CD4-positive, alpha-beta T cell (primary cell): Measurements from ENCODE around the gene CNTLN. TPM values are rescaled to one million over a fixed set of nuclear protein-coding genes. Genes with fewer than 3 reads are reported as not detected.
A peak's percentile ranks its signal among the peaks of the same experiment; 100 is the strongest.

Source experiments
- ATAC-seq: fragments of 200-7000 bp; cut with Tn5 transposase; one replicate; pipeline ENCODE4 v1.10.0; 2022; ENCODE audit warnings: mild to moderate bottlenecking; ENCODE audit not compliant: poor library complexity
- CTCF ChIA-PET: fragments of 350-600 bp; sonication (Branson Sonifier 250); formaldehyde crosslinking; loops from one replicate; lab custom pipeline; 2021; ENCODE audit warnings: antibody characterized with exemption, inconsistent platforms; lab: Charles Lee
- POLR2A ChIA-PET: fragments of 350-600 bp; sonication (Branson Sonifier 250); formaldehyde crosslinking; loops from one replicate; lab custom pipeline; 2021; ENCODE audit warnings: antibody characterized with exemption, inconsistent platforms; lab: Charles Lee
- DNase-seq, 14 experiments: peaks; one replicate each; pipeline ENCODE4 v3.0.0-alpha.2; 2013 to 2020; ENCODE audit warnings: mixed read lengths in 2 of 14
- H3K27ac ChIP-seq, 2 donors: one replicate each; pipeline versions ENCODE4 v1.5.1 to v1.7.0; 2013; ENCODE audit warnings: low read length in 2 of 2, low read depth in 1 of 2, mild to moderate bottlenecking in 1 of 2
- H3K27me3 ChIP-seq, 2 experiments: 1 replicate in 1 of 2; 2 replicates in 1 of 2; pipeline versions ENCODE4 v1.6.1 to v1.7.0; 2013; ENCODE audit warnings: low read length in 2 of 2, control low read depth in 1 of 2, mild to moderate bottlenecking in 1 of 2, moderate library complexity in 1 of 2; ENCODE audit not compliant: insufficient read depth in 2 of 2, control insufficient read depth in 1 of 2
- H3K36me3 ChIP-seq: one replicate; pipeline ENCODE4 v1.6.1; 2013; ENCODE audit warnings: low read length, control low read depth; ENCODE audit not compliant: insufficient read depth
- H3K4me1 ChIP-seq: one replicate; pipeline ENCODE4 v1.6.1; 2013; ENCODE audit warnings: low read length, control low read depth; ENCODE audit not compliant: insufficient read depth
- H3K4me3 ChIP-seq: one replicate; pipeline ENCODE4 v1.5.1; 2013; ENCODE audit warnings: mild to moderate bottlenecking, low read length, moderate library complexity
- H3K9me3 ChIP-seq, 2 experiments: 1 replicate in 1 of 2; 2 replicates in 1 of 2; pipeline versions ENCODE4 v1.6.1 to v1.7.0; 2013; ENCODE audit warnings: low read length in 2 of 2, mild to moderate bottlenecking in 2 of 2, control low read depth in 1 of 2, moderate library complexity in 1 of 2; ENCODE audit not compliant: control insufficient read depth in 1 of 2, insufficient read depth in 1 of 2
- H3K27ac Mint-ChIP-seq: one replicate; pipeline ENCODE4 v1.8.0; 2020; ENCODE audit warnings: mixed read lengths
- H3K27me3 Mint-ChIP-seq: one replicate; pipeline ENCODE4 v1.8.0; 2021; ENCODE audit warnings: mixed read lengths
- H3K36me3 Mint-ChIP-seq: one replicate; pipeline ENCODE4 v1.8.0; 2021; ENCODE audit warnings: low read depth, mixed read lengths
- H3K4me1 Mint-ChIP-seq: one replicate; pipeline ENCODE4 v1.8.0; 2021; ENCODE audit warnings: low read depth, mixed read lengths
- H3K4me3 Mint-ChIP-seq: one replicate; pipeline ENCODE4 v1.8.0; 2020; ENCODE audit warnings: mild to moderate bottlenecking, mixed read lengths
- H3K9me3 Mint-ChIP-seq: one replicate; pipeline ENCODE4 v1.8.0; 2020; ENCODE audit warnings: mixed read lengths
- intact Hi-C, 2 experiments: fragments of 100-400 bp; cut with DNase I in 1 of 2; cut with micrococcal nuclease in 1 of 2; formaldehyde crosslinking; loops; one replicate each; pipeline versions ENCODE4 v1.15.1 to v1.9.0; 2023 to 2025; cut with DNase I, micrococcal nuclease
- total RNA-seq, 174 experiments: library from RNA in 2 of 174; stranded (reverse) in 2 of 174; gene quantifications; one replicate each; pipeline ENCODE4 v1.2.3 and lab custom pipeline; 2021 to 2026
- TF ChIP-seq, protein P1 (sequence below): fragments of 200-600 bp; IDR thresholded peaks from one replicate; pipeline ENCODE4 v1.8.0; 2022; ENCODE audit warnings: antibody characterized with exemption, mild to moderate bottlenecking

The CNTLN gene
- total RNA-seq, 2 experiments from 2014 or later, result 0.25 to 0.28 TPM

- CTCF ChIA-PET, result no interaction called here
- intact Hi-C loops, result no loop called here
- Mint-ChIP-seq H3K36me3 (no peaks in the 10 kb centered on the region), H3K9me3 (no peaks in the 10 kb centered on the region), H3K4me3 (no peak overlapping the region), H3K27me3 (no peaks in the 10 kb centered on the region), H3K4me1 (no peaks in the 10 kb centered on the region), H3K27ac (no peak overlapping the region)
- ATAC-seq (no peak), DNase-seq (no peak)
- H3K27me3 ChIP-seq, result no peaks in the 10 kb centered on the region
- TF ChIP-seq, protein P1, sequence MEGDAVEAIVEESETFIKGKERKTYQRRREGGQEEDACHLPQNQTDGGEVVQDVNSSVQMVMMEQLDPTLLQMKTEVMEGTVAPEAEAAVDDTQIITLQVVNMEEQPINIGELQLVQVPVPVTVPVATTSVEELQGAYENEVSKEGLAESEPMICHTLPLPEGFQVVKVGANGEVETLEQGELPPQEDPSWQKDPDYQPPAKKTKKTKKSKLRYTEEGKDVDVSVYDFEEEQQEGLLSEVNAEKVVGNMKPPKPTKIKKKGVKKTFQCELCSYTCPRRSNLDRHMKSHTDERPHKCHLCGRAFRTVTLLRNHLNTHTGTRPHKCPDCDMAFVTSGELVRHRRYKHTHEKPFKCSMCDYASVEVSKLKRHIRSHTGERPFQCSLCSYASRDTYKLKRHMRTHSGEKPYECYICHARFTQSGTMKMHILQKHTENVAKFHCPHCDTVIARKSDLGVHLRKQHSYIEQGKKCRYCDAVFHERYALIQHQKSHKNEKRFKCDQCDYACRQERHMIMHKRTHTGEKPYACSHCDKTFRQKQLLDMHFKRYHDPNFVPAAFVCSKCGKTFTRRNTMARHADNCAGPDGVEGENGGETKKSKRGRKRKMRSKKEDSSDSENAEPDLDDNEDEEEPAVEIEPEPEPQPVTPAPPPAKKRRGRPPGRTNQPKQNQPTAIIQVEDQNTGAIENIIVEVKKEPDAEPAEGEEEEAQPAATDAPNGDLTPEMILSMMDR, result no peak
- no peaks in the 10 kb centered on the region for H3K4me1 ChIP-seq
- no peaks in the 10 kb centered on the region for H3K36me3 ChIP-seq
- peaks cover 0 to 7% of the 10 kb centered on the region in 2 experiments for H3K9me3 ChIP-seq
- H3K4me3 ChIP-seq, result no peak overlapping the region
- POLR2A ChIA-PET, result no interaction called here
- H3K27ac ChIP-seq, result no peak overlapping the region
These were observed 341.6 kb downstream of the CNTLN start for GRCh38 chr9:17476401-17476800.

DNA sequence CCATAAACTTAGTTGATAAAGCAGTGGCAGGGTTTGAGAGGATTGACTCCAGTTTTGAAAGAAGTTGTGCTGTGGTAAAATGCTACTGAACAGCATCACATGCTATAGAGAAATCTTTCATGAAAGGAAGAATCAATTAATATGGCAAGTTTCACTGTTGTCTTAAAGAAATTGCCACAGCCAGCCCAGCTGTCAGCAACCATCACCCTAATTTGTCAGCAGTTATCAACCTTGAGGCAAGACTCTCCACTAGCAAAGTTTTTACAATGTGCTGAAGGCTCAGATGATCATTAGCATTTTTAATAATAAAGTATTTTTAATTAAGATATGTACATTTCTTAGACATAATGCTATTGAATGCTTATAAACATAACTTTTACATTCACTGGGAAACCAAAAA lies 343.0 kb downstream of the CNTLN start:
- Histone ChIP-seq H3K4me1 (no peaks in the 10 kb centered on the region), H3K27ac (no peak overlapping the region), H3K36me3 (no peaks in the 10 kb centered on the region), H3K27me3 (no peaks in the 10 kb centered on the region), H3K4me3 (no peak overlapping the region), H3K9me3 (peaks cover 0 to 11% of the 10 kb centered on the region in 2 experiments)
- no peak for DNase-seq
- Mint-ChIP-seq H3K4me3 (no peak overlapping the region), H3K27me3 (no peaks in the 10 kb centered on the region), H3K9me3 (no peaks in the 10 kb centered on the region), H3K36me3 (no peaks in the 10 kb centered on the region), H3K4me1 (no peaks in the 10 kb centered on the region), H3K27ac (no peak overlapping the region)
- no peak for ATAC-seq
- ChIA-PET POLR2A (no interaction called here), CTCF (no interaction called here)
- TF ChIP-seq, protein P1, result no peak
- intact Hi-C loops, result no loop called here

DNA sequence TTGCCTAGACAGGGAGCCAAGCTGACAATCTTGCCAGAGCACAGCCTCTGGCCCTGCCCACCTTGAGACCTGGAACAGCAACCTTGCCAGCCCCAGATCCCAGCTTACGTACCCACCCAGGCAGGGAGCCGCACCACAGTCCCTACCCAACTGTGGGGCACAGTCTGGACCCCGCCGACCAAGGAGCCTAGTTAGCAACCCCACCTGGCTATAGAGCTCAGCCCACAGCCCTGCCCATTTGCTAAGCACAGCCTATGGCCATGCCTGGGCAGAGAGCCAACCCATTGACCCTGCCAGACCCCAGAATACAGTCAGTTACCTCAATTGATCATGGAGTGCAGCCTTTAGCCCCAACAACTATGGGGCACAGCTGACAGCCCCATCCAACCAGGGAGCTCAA lies 346.1 kb downstream of the CNTLN start:
- no peak for ATAC-seq
- intact Hi-C loops, result no loop called here
- Mint-ChIP-seq H3K9me3 (no peaks in the 10 kb centered on the region), H3K4me3 (no peak overlapping the region), H3K27me3 (no peaks in the 10 kb centered on the region), H3K36me3 (no peaks in the 10 kb centered on the region), H3K4me1 (no peaks in the 10 kb centered on the region), H3K27ac (no peak overlapping the region)
- peak in 1 of 14 experiments; percentile 2 for DNase-seq
- H3K4me3 ChIP-seq, result no peak overlapping the region
- H3K4me1 ChIP-seq, result no peaks in the 10 kb centered on the region
- H3K27ac ChIP-seq, result no peak overlapping the region
- ChIA-PET POLR2A (no interaction called here), CTCF (no interaction called here)
- TF ChIP-seq, protein P1, result no peak
- H3K27me3 ChIP-seq, result no peaks in the 10 kb centered on the region
- peaks cover 0 to 11% of the 10 kb centered on the region in 2 experiments for H3K9me3 ChIP-seq
- no peaks in the 10 kb centered on the region for H3K36me3 ChIP-seq
